PC-9 (cell line): ENCODE measurements around the gene ADGRL3. TPM values are rescaled to one million over a fixed set of nuclear protein-coding genes. Genes with fewer than 3 reads are reported as not detected.

Source experiments
- BruUV-seq: library from RNA; stranded (reverse); fragments of 400-500 nt; replicated peaks from 2 replicates; lab custom pipeline; 2021; lab: Mats Ljungman, UMichigan
- CTCF ChIA-PET: fragments of 300-600 bp; sonication (Branson Sonifier 250); formaldehyde crosslinking; loops from one replicate; lab custom pipeline; 2022; ENCODE audit warnings: antibody characterized with exemption; lab: Charles Lee
- POLR2A ChIA-PET: fragments of 300-600 bp; sonication (Branson Sonifier 250); formaldehyde crosslinking; loops from one replicate; lab custom pipeline; 2022; ENCODE audit warnings: antibody characterized with exemption; ENCODE audit not compliant: unreplicated experiment; lab: Charles Lee
- DNase-seq, 2 experiments: peaks; one replicate each; pipeline versions ENCODE4 v3.0.0 to v3.0.0-alpha.2; 2015 to 2022; ENCODE audit warnings: mixed read lengths in 1 of 2
- H2AFZ ChIP-seq: fragments of 200-600 bp; sonication (generic); 2 replicates; pipeline ENCODE4 v1.8.1; 2017; ENCODE audit warnings: antibody characterized with exemption
- H3F3A ChIP-seq: fragments of 200-600 bp; sonication (generic); 2 replicates; pipeline ENCODE4 v1.8.1; 2017; ENCODE audit warnings: antibody characterized with exemption, mild to moderate bottlenecking, low read depth; ENCODE audit not compliant: insufficient read depth
- H3K27ac ChIP-seq: fragments of 200-600 bp; sonication (generic); 2 replicates; pipeline ENCODE4 v1.6.1; 2016; ENCODE audit warnings: mixed run types
- H3K27me3 ChIP-seq: fragments of 200-600 bp; sonication (generic); 2 replicates; pipeline ENCODE4 v1.6.1; 2016; ENCODE audit warnings: low read depth, mixed run types; ENCODE audit not compliant: insufficient read depth
- H3K36me3 ChIP-seq: fragments of 200-600 bp; sonication (generic); 2 replicates; pipeline ENCODE4 v1.6.1; 2016; ENCODE audit warnings: low read depth, mixed run types
- H3K4me1 ChIP-seq: fragments of 200-600 bp; sonication (generic); replicated peaks from 2 replicates; pipeline ENCODE4 v1.6.1; 2016; ENCODE audit warnings: mixed run types; ENCODE audit not compliant: insufficient read depth
- H3K4me2 ChIP-seq: fragments of 200-600 bp; sonication (generic); 2 replicates; pipeline ENCODE4 v1.6.1; 2017; ENCODE audit warnings: mixed run types
- H3K4me3 ChIP-seq: fragments of 200-600 bp; sonication (generic); 2 replicates; pipeline ENCODE4 v1.6.1; 2016; ENCODE audit warnings: mixed run types
- H3K79me2 ChIP-seq: fragments of 200-600 bp; sonication (generic); 2 replicates; pipeline ENCODE4 v1.6.1; 2017; ENCODE audit warnings: low read depth, mixed run types
- H3K9me2 ChIP-seq: fragments of 200-600 bp; sonication (generic); 2 replicates; pipeline ENCODE4 v1.8.1; 2017; ENCODE audit warnings: mild to moderate bottlenecking; ENCODE audit not compliant: insufficient read depth
- H3K9me3 ChIP-seq: fragments of 200-600 bp; sonication (generic); 2 replicates; pipeline ENCODE4 v1.8.1; 2016; ENCODE audit warnings: low read depth; ENCODE audit not compliant: insufficient read depth
- H4K20me1 ChIP-seq: fragments of 200-600 bp; sonication (generic); 2 replicates; pipeline ENCODE4 v1.8.1; 2017; ENCODE audit not compliant: insufficient read depth
- EZH2 ChIP-seq: fragments of 200-600 bp; sonication (generic); IDR thresholded peaks from 2 replicates; pipeline ENCODE4 v1.8.0; 2017; ENCODE audit warnings: antibody characterized with exemption, low read depth
- intact Hi-C: fragments of 100-400 bp; cut with micrococcal nuclease; formaldehyde crosslinking; loops from one replicate; pipeline ENCODE4 v1.10.0; 2022; ENCODE audit not compliant: unreplicated experiment
- total RNA-seq: library from RNA; stranded (reverse); gene quantifications from 2 replicates; pipeline ENCODE4 v1.2.3, GENCODE V29; 2021
- TF ChIP-seq, protein P1 (sequence below): fragments of 200-600 bp; sonication (generic); conservative IDR thresholded peaks from 2 replicates; pipeline ENCODE4 v1.6.1; 2017; ENCODE audit warnings: mixed run types, antibody characterized with exemption, mild to moderate bottlenecking, moderate library complexity

ADGRL3 gene
- total RNA-seq, 1 experiment from 2014 or later, result 1.6 TPM

DNA sequence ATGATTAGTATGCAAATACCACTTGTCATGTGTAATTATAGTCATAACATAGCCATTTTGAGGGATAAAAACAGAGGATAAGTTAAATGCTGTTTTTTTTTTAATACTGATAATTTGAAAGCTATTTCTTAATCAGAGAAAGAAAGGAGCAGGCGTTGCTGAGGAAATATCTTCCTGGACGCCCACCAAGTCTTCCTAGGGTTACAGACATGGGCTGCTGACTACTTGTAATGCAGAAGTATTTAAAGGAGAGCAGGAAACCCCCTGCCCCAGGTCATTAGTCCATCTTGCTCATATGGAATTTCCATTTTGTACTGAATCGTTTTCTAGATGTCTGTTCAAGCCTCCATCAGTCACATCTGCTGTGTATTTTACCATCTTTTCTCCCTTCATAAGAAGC, 176.2 kb downstream of the ADGRL3 start:
- Histone ChIP-seq H3K79me2 (no peaks in the 10 kb centered on the region), H3K36me3 (no peaks in the 10 kb centered on the region), H2AFZ (no peak overlapping the region), H3K27ac (no peak overlapping the region), H3K9me2 (no peaks in the 10 kb centered on the region), H3K4me2 (no peak overlapping the region), H3K4me3 (no peak overlapping the region), H3F3A (no peaks in the 10 kb centered on the region), H3K27me3 (no peaks in the 10 kb centered on the region), H3K9me3 (no peaks in the 10 kb centered on the region), H4K20me1 (no peaks in the 10 kb centered on the region), H3K4me1 (no peaks in the 10 kb centered on the region)
- no peak for TF ChIP-seq EZH2
- TF ChIP-seq, protein P1, sequence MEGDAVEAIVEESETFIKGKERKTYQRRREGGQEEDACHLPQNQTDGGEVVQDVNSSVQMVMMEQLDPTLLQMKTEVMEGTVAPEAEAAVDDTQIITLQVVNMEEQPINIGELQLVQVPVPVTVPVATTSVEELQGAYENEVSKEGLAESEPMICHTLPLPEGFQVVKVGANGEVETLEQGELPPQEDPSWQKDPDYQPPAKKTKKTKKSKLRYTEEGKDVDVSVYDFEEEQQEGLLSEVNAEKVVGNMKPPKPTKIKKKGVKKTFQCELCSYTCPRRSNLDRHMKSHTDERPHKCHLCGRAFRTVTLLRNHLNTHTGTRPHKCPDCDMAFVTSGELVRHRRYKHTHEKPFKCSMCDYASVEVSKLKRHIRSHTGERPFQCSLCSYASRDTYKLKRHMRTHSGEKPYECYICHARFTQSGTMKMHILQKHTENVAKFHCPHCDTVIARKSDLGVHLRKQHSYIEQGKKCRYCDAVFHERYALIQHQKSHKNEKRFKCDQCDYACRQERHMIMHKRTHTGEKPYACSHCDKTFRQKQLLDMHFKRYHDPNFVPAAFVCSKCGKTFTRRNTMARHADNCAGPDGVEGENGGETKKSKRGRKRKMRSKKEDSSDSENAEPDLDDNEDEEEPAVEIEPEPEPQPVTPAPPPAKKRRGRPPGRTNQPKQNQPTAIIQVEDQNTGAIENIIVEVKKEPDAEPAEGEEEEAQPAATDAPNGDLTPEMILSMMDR, result no peak
- no peak for DNase-seq
- intact Hi-C loops, result no loop called here
- POLR2A ChIA-PET, result no interaction called here
- CTCF ChIA-PET, result no interaction called here
- BruUV-seq, result no TSS peak

- Histone ChIP-seq H3F3A (no peaks in the 10 kb centered on the region), H3K4me2 (no peak overlapping the region), H3K4me1 (no peaks in the 10 kb centered on the region), H3K79me2 (no peaks in the 10 kb centered on the region), H3K4me3 (no peak overlapping the region), H3K9me2 (no peaks in the 10 kb centered on the region), H2AFZ (no peak overlapping the region), H3K9me3 (no peaks in the 10 kb centered on the region), H3K27me3 (no peaks in the 10 kb centered on the region), H3K27ac (no peak overlapping the region), H3K36me3 (no peaks in the 10 kb centered on the region), H4K20me1 (no peaks in the 10 kb centered on the region)
- POLR2A ChIA-PET, result no interaction called here
- intact Hi-C loops, result no loop called here
- no peak for DNase-seq
- CTCF ChIA-PET, result no interaction called here
- TF ChIP-seq, protein P1, result no peak
- no peak for TF ChIP-seq EZH2
- no TSS peak for BruUV-seq
Measured at GRCh38 chr4:61379406-61379805, 179.3 kb downstream of the ADGRL3 start.

- ChIA-PET POLR2A (no interaction called here), CTCF (no interaction called here)
Measured at GRCh38 chr4:61380865-61381264, 180.7 kb downstream of the ADGRL3 start.

More at GRCh38 chr4:61380865-61381264, 180.7 kb downstream of the ADGRL3 start:
- TF ChIP-seq, protein P1, result no peak
- no peak for TF ChIP-seq EZH2
- no peak for DNase-seq
- no peaks in the 10 kb centered on the region for H3K36me3 ChIP-seq
- H3K27ac ChIP-seq, result no peak overlapping the region
- no peaks in the 10 kb centered on the region for H3K9me2 ChIP-seq
- H3F3A ChIP-seq, result no peaks in the 10 kb centered on the region
- intact Hi-C loops, result no loop called here
- H3K4me3 ChIP-seq, result no peak overlapping the region
- H3K4me1 ChIP-seq, result no peaks in the 10 kb centered on the region
- H3K9me3 ChIP-seq, result no peaks in the 10 kb centered on the region
- no peaks in the 10 kb centered on the region for H4K20me1 ChIP-seq
- H3K27me3 ChIP-seq, result no peaks in the 10 kb centered on the region
- no peak overlapping the region for H2AFZ ChIP-seq
- no TSS peak for BruUV-seq
- H3K79me2 ChIP-seq, result no peaks in the 10 kb centered on the region
- no peak overlapping the region for H3K4me2 ChIP-seq
